Measurements from ENCODE around the gene ARRDC5. TPM values are rescaled to one million over a fixed set of nuclear protein-coding genes. Genes with fewer than 3 reads are reported as not detected.
A peak's percentile ranks its signal among the peaks of the same experiment; 100 is the strongest.

The ARRDC5 gene
- total and polyA plus RNA-seq, 2 experiments from 2014 or later = not detected

DNA sequence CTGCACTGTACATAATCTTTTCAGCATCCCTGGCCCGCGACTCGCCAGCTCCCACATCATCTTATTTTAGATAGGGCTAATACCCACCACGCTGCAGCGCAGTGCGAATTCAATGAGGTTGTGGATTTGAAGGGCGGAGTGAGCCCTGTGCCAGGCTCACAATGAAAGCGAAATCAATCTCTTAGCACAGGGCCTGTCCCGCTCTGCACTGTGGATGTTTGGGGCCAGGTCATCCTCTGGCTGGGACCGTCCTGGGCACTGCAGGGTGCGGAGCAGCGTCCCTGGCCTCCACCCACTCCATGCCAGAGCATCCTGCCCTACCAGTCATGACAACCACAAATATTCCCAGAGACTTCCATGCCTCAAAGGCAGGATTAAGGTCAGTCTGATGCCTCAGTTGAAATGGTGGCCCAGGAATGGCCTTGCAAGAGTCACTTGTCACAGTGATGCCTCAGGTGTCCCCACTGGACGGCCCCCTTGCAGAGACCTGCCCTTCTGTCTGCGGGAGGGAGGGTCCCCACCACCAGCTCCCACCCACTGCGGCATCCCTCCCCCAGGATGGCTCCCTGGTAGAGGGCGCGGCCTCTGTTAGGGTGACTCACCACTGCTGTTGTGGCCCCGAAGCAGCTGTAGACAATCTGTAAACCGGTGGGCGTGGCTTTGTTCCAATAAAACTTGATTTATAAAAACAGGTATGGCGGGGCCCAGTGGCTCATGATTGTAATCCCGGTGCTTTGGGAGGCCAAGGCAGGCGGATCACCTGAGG, 12.2 kb upstream of the ARRDC5 start:
- Histone ChIP-seq H3K4me1 (ENCODE audit: insufficient read depth) (peaks cover 20% of the 10 kb centered on the region), H3K36me3 (replicated peaks; ENCODE audit: insufficient read depth, low read depth) (no peaks in the 10 kb centered on the region), H3K9me2 (replicated peaks; ENCODE audit: insufficient read depth) (no peaks in the 10 kb centered on the region), H2AFZ (no peak overlapping the region), H3K9me3 (ENCODE audit: low read depth) (no peaks in the 10 kb centered on the region), H3K79me2 (peaks cover 50% of the 10 kb centered on the region), H3K27me3 (no peaks in the 10 kb centered on the region), H4K20me1 (ENCODE audit: insufficient read depth, poor library complexity, severe bottlenecking) (no peaks in the 10 kb centered on the region), H3K4me3 (no peak overlapping the region), H3K4me2 (no peak overlapping the region), H3K27ac (peak overlapping the region; percentile 72)
- DNase-seq (ENCODE audit: low spot score) = peak; percentile 85
- TF ChIP-seq, protein P1, sequence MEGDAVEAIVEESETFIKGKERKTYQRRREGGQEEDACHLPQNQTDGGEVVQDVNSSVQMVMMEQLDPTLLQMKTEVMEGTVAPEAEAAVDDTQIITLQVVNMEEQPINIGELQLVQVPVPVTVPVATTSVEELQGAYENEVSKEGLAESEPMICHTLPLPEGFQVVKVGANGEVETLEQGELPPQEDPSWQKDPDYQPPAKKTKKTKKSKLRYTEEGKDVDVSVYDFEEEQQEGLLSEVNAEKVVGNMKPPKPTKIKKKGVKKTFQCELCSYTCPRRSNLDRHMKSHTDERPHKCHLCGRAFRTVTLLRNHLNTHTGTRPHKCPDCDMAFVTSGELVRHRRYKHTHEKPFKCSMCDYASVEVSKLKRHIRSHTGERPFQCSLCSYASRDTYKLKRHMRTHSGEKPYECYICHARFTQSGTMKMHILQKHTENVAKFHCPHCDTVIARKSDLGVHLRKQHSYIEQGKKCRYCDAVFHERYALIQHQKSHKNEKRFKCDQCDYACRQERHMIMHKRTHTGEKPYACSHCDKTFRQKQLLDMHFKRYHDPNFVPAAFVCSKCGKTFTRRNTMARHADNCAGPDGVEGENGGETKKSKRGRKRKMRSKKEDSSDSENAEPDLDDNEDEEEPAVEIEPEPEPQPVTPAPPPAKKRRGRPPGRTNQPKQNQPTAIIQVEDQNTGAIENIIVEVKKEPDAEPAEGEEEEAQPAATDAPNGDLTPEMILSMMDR (IDR thresholded peaks at IDR 0.05; ENCODE audit: poor library complexity) = no peak
- no peak for TF ChIP-seq EZH2phosphoT487 (IDR thresholded peaks at IDR 0.05; ENCODE audit: low read depth, severe bottlenecking, unreplicated experiment)
- no peak for TF ChIP-seq EZH2 (IDR thresholded peaks at IDR 0.05; ENCODE audit: borderline replicate concordance)
- 74% methylated on average over 23 of the region's 23 CpGs for WGBS (ENCODE audit: low lambda C conversion rate, missing lambda C conversion rate)

DNA sequence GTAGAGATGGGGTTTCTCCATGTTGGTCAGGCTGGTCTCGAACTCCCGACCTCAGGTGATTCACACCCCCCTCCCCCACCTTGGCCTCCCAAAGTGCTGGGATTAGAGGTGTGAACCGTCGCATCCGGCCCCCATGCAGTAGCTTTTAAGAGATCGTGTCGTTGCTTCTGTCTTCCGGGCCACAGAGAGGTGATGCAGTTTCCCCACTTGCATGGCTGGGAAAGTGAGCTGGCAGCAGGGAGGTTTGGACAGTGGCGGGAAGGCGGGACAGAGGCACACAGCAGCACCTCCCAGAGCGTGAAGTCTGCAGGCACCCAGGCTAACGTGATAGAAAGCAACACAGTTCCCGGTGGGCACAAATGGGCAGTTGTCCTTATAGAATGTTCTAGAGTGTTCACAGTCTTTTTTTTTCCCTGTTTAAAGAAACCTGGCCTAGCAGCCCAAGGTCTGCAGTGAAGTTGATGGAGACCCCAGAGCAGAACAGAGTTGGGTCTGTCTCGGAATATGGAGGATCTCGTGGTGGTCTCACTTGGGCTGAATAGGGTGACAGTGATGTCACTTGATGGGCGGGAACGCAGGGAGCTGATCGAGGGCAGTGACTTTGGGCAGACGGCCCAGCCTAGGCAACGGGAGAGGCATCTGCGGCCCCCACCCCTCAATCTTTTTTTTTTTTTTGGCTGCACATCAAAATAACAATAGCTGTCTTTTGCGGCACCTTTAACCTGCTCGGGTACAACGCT, 11.5 kb upstream of the ARRDC5 start:
- peaks cover 20% of the 10 kb centered on the region for H3K4me1 ChIP-seq (ENCODE audit: insufficient read depth)
- H3K27ac ChIP-seq = no peak overlapping the region
- H3K4me3 ChIP-seq = no peak overlapping the region
- no peak for DNase-seq (ENCODE audit: low spot score)
- H2AFZ ChIP-seq = no peak overlapping the region
- H3K27me3 ChIP-seq = no peaks in the 10 kb centered on the region
- no peaks in the 10 kb centered on the region for H3K36me3 ChIP-seq (replicated peaks; ENCODE audit: insufficient read depth, low read depth)
- H3K9me2 ChIP-seq (replicated peaks; ENCODE audit: insufficient read depth) = no peaks in the 10 kb centered on the region
- no peaks in the 10 kb centered on the region for H4K20me1 ChIP-seq (ENCODE audit: insufficient read depth, poor library complexity, severe bottlenecking)
- 92% methylated on average over 24 of the region's 24 CpGs for WGBS (ENCODE audit: low lambda C conversion rate, missing lambda C conversion rate)
- TF ChIP-seq, protein P1 (IDR thresholded peaks at IDR 0.05; ENCODE audit: poor library complexity) = no peak
- H3K79me2 ChIP-seq = peaks cover 46% of the 10 kb centered on the region
- H3K4me2 ChIP-seq = no peak overlapping the region
- no peaks in the 10 kb centered on the region for H3K9me3 ChIP-seq (ENCODE audit: low read depth)

DNA sequence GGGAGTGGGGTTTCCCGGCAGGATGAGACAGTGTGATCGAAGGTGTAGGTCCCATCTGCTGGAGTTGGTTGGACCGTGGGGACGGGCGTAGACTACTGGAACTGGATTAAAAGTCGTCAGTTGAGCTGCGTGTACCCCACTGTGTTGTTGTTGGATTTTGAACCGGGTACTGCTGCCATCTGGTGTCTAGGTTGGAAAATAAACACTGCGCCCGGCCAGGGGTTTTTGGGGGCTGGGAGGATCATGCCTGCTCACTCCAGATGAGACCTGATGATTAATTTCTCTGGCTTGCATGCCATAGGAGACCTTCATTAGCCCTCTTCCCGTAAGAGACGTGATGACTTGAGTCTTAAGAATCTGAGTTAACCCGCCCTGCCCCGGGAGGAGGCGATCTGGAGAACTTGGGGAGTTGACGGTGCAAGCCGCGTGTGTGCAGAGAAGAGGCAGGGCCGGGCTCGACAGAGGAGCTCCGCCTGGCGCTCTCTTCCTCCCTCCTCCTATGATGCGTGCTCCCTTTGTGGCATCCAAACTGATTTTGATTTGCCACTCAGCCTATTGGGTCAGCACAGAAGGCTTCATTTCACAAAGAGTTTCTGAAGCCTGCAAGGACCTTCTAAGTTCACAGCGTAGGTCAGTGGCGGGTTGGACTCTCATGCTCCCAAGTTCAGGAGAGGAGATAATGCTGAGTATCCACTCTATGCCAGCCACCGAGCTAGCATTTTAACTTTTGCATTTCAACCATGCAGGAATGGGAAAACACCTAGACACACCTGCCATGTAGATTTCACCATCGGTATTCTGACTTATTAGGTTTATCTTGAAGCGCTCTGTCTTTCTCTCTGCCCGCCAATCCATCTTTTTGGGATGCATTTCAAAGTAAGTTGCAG, 9.3 kb upstream of the ARRDC5 start:
- peak overlapping the region; percentile 99 for H3K4me2 ChIP-seq
- 54% methylated on average over 29 of the region's 29 CpGs for WGBS (ENCODE audit: low lambda C conversion rate, missing lambda C conversion rate)
- H3K4me1 ChIP-seq (ENCODE audit: insufficient read depth) = peaks cover 24% of the 10 kb centered on the region
- no peaks in the 10 kb centered on the region for H3K27me3 ChIP-seq
- TF ChIP-seq, protein P1 (IDR thresholded peaks at IDR 0.05; ENCODE audit: poor library complexity) = peak; percentile 74
- TF ChIP-seq EZH2phosphoT487 (IDR thresholded peaks at IDR 0.05; ENCODE audit: low read depth, severe bottlenecking, unreplicated experiment) = no peak
- H3K4me3 ChIP-seq = no peak overlapping the region
- H3K36me3 ChIP-seq (replicated peaks; ENCODE audit: insufficient read depth, low read depth) = no peaks in the 10 kb centered on the region
- peak overlapping the region; percentile 55 for H3K27ac ChIP-seq
- H3K9me3 ChIP-seq (ENCODE audit: low read depth) = no peaks in the 10 kb centered on the region
- peak; percentile 86 for DNase-seq (ENCODE audit: low spot score)
- no peaks in the 10 kb centered on the region for H3K9me2 ChIP-seq (replicated peaks; ENCODE audit: insufficient read depth)
- H4K20me1 ChIP-seq (ENCODE audit: insufficient read depth, poor library complexity, severe bottlenecking) = no peaks in the 10 kb centered on the region
- H3K79me2 ChIP-seq = peaks cover 33% of the 10 kb centered on the region
- H2AFZ ChIP-seq = peak overlapping the region; percentile 58

Data from hepatocyte (in vitro differentiated cells).